HG02759 (cell line): ENCODE measurements around the gene NUDT1.

Experiments used
- ATAC-seq: cut with Tn5 transposase; IDR thresholded peaks from one replicate; pipeline ENCODE4 v1.9.1; 2021; ENCODE audit warnings: mild to moderate bottlenecking, moderate library complexity; ENCODE audit not compliant: unreplicated experiment

Gene NUDT1

DNA sequence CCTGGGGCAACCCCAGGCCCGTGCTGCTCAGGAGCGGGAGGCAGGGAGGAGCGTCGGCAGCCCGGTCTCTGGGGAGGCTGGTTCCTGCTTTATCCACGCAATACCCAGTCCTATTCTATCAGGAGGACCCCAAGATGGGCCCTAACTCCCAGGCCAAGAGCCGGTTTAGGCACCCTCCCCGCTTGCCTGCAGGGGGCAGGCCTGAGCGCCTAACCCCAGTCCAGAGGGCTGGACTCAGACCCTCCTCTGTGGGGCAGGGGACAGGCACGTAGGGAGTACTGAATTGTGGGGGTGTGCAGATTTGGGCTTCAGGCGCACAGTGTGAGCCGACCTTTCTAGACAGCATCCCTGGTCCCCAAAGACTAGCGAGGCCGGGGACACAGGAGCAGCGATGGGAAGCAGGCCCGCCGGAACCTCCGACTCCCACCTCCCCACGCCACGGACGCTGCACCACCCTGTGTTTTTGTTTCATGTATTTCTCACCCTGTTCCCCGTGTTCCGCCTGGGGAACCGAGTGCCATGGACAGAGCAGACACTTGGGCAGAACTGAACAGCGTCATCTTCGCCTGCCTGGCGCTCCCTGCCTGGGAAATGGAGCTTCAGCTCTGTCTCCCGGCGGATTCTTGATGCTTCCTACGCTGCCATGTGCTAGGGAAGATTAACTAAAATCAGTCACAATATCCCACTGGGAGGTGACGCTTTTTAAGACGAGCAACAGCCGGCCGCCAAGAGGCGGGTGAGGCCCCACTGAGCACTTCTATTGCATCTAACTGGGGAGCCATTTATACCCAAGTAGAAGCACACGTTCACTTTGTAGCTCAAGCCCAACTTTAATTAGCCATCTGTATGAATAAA, 5.3 kb downstream of the NUDT1 start:
- ATAC-seq = no peak

DNA sequence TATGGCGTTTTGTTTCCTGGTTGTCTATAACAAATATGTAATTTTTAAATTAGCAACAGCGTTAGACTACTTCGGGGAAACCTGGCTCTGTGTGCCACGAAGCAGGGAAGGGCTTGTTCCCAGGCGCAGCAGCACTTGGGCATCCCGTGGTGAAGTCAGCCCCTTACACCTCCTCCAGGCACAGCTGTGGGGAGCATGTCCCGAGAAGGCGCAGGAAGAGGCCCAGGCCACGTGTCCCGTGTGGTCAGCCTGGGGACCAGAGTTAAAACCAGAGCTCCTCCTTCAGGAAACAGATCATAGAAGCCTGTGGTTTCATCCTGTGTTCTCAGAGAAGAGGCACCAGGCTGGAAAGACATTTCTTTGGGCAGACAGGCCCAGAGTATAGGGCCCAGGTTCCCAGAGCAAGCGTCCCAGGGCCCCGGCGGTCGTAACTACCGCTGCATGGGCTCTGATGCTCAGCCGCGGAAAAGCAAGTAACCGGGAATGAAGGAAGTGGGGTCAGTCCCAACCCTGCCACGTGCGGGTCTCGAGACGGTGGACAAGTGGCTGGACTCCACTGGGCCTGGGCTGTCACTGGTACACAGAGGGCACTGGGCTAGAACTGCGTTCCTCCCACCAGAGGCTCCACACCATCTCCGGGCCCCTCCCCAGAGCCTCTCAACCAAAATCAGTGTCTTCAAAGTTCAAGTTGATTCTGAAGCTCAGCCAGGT, 7.1 kb downstream of the NUDT1 start:
- ATAC-seq = no peak

DNA sequence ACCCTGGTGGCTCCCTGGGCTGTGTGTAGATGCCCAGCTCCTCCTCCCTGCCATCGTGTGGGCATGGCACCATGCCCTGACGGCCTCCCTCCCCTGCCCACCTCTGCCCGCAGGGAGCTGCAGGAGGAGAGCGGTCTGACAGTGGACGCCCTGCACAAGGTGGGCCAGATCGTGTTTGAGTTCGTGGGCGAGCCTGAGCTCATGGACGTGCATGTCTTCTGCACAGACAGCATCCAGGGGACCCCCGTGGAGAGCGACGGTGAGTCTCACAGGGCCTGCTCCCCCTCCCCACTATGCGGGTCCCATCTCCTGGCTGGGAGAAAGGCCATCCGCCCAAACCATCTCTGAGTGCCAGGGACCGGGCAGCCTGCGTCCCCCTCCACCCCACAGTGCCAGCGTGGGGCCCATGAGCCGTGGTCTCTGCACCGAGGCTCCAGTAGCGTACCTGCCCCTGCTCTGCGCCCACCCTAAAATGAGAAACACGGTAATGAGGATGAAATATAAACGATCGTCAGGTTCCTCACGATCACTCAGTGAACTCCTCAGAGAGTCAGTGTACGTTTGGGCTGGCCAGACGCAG, 7.8 kb downstream of the NUDT1 start:
- ATAC-seq = no peak

DNA sequence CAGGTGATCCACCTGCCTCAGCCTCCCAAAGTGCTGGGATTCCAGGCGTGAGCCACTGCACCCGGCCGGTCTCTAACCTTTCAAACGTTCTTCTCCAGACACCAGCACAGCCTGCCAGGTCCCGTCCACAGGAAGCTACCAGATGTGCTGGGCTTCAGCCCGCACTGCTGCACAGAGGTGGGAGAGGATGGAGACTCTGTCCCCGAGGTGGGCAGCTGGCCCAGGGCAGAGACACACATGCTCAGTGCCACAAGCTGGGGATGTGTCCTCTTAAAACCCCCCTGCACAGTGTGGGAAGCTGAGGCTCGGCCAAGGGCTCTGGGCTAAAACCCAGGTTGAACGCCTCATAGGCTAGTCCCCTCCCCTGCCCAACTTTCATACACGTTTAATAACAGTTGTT, 9.4 kb downstream of the NUDT1 start:
- no peak for ATAC-seq

DNA sequence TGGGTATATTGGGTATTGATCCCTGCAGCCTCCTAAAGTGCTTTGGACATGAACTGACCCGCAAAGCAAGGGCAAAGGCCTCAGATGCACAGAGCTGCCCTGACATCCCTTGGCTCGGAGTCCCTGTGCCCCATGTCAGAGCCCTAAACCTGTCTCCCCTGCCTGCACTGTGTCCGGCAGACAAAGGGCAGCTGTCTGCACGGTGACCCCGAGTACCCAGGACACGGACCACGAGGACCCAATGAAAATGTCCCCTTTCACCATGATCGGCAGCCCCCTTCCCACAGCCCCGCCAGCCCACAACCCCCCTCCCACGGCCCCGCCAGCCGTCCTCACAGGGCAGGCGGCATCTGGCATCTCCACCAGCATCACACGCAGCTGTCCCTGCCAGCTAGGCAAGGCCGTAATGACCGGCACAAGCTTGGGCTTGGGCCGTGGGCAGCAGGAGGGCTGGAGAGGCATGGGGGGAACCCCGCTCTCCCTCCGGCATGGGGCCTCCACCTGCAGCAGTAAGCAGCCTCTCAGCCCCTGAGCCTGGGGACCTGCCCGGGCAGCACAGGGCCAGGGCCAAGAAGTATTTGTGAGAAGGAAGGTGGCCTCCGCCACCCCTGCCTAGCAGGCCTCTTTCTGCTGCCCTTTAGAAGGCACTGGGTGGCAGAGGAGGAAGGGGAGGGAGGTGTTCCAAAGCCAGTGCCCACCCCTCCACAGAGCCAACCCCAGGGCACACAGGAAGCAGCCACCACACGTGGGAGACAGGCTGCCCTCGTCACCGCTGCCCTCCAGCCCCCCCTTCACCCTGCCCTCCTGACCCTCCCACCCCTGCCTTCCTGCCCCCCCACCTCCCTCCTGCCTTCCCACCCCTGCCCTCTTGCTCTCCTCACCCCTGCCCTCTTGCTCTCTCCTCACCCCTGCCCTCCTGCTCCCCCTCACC, 10.1 kb downstream of the NUDT1 start:
- ATAC-seq = no peak

DNA sequence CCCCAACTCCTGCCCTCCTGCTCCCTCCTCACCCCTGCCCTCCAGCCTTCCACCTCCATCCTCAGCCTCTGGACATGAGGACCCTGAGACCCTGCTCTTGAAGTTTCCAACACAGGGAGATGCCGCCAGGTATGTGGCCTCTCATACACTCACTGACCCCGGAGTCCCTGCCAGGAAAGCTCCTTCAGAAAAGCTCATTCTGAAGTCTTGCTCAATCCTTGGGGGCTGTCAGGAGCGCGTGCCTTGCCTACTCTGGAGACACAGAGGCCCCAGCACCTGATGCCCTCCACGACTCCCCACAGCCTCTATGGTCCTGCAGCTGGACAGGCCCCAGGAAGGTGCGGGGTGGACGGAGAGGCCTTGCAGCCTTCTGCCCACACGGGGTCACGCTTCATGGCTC, 11.0 kb downstream of the NUDT1 start:
- no peak for ATAC-seq

DNA sequence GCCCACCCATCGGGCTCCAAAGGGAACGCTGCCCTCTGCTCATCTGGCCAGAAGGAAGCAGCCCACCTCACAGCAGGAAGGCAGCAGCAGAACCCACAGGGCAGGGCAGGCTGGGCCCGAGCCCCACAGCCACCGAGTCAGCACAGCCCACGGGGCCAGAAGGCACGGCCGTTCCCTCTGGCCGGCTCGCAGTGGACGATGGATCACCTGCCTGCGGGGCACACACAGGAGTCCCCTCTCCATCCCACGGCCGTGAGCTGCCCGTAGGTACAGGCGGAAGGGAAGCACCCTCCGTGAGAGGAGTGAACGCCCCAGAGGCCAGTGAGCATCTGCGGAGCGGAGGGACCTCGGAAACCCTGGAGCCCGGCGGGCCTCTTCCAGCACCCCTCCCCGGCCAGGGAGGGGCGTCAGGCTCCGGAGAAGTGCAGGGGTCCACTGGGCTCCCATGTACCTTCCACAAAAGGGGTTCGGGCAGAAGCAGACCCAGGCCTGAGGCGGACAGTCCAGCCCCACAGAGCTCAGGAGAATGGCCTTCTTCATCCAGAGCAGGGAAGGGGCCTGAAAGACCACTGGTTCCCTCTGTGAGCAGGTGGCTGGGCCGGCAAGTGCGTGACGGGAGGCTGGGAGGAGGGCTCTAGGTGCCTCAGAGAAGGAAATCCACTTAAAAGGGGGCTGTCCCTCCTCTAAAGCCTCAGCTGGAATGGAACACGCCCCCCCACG, 11.7 kb downstream of the NUDT1 start:
- ATAC-seq = no peak

DNA sequence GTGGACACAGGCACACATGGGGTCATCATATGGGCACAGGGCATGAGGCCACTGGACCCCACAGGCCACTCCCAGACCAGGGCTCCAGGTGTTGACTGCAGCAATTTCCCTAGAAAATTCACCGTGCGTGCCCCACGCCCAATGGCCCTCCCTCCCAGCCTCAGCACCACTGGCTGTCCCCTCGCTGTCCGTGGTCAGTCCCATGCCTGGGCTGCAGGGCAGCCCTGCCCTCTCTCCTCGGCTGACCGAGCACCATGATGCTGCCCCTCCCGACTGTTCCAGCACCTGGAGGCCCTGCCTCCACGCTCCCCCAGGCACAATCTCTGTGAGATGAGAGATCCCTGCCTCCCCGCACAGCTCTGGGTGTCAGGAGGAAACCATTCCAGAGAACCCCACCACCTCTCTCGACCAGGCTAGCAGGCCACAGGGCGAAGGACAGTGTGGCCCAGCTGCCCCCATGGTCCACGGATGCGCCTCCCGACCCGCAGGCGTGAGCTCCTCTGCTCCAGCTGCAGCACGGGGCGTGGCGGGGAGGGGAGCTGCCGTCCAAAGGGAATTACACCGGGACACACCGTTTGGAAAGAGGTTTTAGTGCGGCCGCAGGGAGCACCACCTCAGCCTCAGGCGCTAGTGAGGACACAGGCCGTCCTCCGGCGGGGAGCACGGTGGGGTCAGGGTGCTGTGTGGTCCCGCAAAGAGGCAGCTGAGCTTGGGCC, 12.6 kb downstream of the NUDT1 start:
- ATAC-seq = no peak

DNA sequence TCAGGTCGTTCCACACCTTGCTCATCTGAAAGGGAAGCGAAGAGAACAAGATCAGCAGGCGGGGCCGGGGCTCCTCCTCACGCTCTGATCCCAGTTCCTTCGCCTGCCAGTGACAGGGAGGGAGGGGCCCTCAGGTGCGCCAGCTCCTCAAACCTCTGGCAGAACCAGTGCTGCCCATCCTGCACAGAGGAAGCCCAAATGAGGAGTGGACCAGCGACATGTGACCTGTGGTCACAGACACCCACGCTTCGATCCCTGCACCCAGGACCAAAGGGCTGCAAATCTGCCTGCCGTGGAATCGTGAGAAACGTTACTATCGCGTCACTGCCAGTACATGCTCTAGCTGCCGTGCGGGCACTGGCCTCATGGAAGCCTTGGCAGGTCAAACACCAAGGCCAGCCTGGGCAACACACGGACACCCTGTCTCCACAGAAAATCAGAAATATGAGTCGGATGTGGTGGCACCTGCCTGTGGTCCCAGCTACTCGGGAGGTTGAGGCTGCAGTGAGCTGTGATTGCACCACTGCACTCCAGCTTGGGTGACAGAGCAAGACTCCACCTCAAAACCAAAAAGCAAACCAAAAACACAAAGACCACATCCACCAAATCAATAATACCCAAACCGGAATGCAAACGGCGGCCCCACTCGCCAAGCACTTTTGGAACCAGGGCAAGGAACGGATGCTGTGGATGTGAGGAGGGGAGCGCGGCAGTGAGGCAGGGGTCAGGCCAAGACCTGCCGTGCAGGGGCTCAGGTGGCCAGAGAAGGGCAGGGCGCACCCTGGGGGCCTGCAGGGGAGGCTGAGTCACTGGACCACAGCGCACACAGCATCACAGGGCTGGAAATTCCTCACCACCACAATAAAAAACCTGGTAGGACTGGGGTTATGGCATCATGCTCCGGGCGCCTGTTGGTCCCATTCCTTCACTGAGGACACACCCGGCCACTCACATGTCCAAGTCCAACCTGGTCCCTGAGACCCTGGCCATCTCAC, 13.4 kb downstream of the NUDT1 start:
- no peak for ATAC-seq

DNA sequence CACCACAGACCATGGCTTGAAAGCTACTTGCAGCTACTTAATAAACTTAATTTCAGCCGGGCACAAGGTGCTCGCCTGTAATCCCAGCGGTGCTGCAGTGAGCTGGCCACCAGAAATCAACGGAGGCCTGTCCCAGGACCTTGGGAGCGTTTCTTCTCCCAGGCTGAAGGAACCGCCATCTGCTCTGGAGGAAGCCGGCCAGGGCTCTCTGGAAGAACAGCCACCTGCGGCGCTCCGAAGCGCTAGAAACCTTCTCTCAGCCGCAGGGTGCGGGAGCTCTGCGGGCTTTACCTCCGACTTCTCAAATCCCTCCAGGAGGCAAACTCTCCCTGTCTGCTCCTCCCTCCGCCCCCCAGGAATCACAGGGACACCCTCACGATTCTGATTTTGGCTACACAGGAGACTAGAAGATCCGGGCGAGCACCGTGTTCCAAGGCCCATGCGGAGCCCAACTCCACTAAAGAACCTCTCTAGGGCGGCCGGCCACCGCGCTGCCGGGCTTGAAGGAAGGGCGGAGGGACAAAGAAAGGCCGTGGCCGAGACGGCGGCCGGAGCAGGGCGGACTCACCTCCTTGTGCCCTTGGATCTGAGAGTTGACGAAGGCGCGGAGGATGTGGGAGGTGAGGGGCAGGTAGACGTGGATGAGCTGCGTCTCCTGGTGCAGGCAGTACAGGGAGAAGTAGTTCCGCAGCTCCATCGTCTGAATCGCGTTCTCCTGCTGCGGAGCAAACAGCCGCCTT, 14.4 kb downstream of the NUDT1 start:
- ATAC-seq = no peak

DNA sequence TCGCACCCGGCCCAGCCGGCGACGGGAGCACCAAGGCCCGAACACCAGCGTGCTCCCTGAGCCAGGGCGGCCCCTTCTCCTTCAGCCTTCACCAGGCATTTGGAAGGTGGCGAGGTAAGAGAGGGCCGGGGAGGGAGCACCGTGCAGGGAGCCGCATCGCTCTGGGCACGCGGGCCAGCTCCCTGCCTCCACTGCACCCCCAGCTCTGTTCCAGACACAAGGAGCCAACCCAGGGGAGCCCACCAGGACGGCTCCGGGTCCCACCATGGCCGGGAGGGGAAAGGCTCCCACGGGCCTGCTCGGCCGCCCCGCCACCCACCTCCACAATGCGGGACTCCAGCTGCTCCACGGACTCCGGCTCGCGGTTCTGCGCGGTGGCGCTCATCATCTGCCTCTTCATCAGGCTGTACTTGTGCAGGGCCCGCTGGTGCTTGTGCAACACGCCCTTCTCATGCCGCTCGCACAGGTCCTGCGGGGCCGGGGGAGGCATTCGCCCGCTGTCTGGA, 15.1 kb downstream of the NUDT1 start:
- ATAC-seq = no peak

DNA sequence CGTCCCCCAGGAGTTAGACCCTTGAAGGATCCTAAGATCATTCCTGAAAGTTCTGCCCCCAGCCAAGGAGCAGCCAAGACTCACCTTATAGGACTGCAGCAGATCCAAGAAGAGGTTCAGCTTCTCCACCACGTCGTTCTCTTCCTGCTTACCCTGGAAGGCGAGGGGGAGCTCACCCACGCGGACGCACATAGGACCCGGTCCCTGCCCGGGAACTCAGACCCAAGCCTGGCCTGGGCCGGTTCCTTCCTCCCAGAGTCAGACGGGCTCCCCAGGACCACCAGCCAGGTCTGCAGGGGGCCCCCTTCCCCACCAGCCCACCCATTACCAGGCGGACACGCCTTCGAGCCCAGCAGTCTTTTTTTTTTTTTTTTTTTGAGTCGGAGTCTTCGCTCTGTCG, 15.6 kb downstream of the NUDT1 start:
- ATAC-seq = no peak

DNA sequence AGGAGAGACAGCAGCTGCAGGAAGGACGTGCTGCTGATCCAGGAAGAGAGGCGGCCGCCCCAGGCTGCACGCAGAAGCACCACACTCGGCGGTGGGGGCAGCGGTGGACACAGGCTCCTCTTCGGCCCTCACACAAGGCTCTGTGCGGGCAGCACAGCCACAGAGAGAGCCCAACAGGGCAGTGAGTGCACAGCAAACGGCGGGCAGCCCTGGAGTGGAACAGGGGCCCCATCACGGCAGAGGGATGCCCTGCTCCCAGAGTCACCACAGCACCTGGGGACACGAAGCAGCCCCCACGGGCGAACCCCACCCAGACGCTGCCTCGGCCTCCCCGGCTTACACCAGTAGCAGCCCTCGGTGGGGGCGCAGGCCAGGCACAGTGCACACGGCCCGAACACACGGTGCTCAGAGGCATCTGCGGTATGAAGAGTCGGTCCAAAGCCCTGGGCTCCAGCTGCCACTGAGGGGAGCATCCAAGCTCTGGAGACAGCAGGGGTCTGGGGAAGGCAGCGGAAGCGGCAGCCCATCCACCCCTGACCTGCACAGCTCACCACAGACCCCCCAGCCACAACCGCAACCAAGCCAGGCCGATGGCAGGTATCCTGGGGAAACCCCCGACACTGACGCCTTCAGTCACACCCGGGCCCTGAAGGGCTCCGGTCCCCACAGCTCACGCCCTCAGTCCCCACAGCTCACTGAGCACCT, 16.8 kb downstream of the NUDT1 start:
- ATAC-seq = peak; percentile 62

DNA sequence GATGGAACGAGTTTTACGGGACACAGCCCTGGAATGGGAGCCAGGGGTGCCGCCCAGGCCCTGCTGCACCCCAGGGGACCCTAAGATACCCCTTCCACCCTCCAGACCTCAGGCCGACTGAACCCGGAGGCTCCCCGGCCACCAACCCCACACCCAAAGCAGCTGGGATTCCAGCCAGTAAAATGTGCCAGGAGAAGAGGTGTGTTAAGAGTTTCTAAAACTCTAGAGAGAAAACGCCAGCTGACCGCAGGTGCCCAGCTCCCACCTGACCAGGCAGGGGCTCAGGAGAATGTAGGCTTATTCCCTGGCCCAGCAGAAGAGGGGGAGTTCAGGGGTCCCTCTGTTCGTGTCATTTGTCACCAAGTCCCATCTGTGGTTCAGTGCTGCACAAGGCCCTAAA, 17.5 kb downstream of the NUDT1 start:
- no peak for ATAC-seq

DNA sequence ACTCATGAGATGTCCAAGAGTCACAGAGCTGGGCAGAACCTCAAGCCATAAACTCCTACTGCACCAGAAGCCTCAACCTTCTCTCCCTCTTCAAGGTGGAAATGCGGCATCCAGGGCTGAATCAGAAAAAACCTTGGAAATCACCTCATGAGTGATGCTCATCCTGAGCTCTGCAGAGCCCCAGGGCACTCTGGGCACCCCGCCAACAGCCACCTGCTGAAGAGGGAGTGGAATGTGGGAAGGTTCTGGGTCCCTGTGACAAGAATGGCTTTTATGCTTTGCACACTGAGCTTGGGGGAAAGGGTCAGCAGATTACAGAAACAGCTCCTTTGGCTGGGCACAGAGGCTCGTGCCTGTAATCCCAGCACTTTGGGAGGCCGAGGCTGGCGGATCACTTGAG, 18.8 kb downstream of the NUDT1 start:
- no peak for ATAC-seq

DNA sequence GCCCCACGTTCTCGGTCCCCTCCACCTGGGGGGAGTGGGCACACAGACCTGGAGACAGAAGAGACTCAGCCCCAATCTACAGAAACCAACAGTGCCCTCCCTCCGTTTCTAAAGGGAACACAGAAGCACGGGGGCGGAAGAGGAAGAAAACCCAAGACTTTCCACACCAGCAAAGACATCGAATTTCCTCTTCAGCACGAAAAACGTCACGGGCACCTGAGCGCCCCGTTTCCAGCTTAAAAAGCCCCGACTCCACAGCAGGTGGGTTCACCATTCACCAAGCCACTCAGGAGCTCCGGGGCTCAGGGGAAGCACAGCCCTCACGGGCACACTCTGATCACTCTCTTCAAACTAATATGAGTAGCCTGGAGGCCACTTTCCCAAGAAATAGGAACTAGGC, 19.6 kb downstream of the NUDT1 start:
- no peak for ATAC-seq

DNA sequence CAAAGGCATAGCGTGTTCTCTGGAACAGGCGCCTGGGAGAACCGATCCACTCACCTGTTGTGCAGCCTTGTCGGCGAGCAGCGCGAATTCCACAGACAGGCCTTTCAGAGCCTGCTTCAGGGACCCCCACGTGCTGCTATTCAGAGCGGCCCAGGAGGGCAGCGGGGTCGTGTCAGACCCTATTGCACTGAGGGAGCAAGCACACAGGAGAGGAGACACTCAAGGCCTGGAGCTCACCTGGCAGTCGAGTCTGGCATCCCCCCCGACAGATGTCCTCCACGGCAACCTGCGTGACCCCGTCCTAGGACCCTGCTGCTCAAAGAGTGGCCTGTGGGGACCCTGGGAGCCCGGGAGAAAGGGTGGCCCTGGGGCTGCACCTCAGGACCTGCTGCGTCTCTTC, 21.1 kb downstream of the NUDT1 start:
- ATAC-seq = no peak
